GM10266 (cell line): Measurements from ENCODE around the gene WDR5.

Experiments used
- DNase-seq: peaks from one replicate; pipeline ENCODE4 v3.0.0; 2012; ENCODE audit errors: extremely low spot score
- TF ChIP-seq, protein P1 (sequence below): IDR thresholded peaks from 2 replicates; pipeline ENCODE4 v1.5.1; 2012; ENCODE audit warnings: mild to moderate bottlenecking, low read depth; ENCODE audit not compliant: control insufficient read depth, insufficient read depth; ENCODE audit errors: missing control alignments

WDR5 gene

DNA sequence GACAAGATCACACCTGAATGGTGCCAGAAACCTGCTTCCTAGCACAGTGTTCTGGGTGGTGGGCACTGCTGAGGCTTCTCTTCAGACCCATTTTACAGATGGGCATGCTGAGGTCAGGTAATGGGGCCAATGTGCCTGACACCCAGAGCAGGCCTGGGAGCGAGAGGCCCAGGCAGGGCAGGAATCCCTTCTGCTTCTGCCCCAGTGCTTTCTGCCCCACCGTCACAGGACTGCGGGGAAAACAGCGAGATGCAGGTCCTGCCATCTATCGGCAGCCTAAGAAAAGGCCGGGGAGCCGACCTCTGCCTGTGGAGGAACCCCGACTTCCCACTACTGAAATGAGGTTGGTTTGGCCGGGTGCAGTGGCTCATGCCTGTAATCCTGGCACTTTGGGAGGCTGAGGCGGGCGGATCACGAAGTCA, 51.2 kb downstream of the WDR5 start:
- DNase-seq: peak; percentile 63
- TF ChIP-seq, protein P1, sequence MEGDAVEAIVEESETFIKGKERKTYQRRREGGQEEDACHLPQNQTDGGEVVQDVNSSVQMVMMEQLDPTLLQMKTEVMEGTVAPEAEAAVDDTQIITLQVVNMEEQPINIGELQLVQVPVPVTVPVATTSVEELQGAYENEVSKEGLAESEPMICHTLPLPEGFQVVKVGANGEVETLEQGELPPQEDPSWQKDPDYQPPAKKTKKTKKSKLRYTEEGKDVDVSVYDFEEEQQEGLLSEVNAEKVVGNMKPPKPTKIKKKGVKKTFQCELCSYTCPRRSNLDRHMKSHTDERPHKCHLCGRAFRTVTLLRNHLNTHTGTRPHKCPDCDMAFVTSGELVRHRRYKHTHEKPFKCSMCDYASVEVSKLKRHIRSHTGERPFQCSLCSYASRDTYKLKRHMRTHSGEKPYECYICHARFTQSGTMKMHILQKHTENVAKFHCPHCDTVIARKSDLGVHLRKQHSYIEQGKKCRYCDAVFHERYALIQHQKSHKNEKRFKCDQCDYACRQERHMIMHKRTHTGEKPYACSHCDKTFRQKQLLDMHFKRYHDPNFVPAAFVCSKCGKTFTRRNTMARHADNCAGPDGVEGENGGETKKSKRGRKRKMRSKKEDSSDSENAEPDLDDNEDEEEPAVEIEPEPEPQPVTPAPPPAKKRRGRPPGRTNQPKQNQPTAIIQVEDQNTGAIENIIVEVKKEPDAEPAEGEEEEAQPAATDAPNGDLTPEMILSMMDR: peak; percentile 28

DNA sequence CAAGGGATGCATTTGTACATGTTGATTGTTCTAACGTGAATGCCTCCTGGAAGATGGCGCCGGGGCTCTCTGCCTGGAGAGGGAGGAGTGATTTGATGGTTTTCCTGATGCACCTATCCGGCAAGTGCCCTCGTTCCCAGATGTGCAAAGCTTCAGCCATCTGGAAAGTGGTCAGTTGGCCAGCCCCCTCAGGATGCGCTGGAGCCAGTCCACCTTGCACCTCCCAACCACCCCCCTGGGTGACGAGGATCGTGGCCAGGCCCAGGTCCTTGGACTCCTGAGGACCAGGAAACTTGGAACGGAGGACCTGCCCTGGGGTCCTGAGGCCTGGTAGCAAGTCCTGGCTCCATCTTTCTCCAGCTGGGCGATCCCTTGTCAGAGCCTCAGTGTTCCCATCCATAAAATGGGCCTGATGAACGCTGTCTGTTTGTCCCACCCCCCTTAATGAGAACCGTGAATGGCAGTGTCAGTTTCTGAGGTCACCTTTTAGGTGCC, 52.1 kb downstream of the WDR5 start:
- TF ChIP-seq, protein P1: no peak
- no peak for DNase-seq

GRCh38 chr9:134188386-134189144, 52.7 kb downstream of the WDR5 start:
- no peak for DNase-seq
- TF ChIP-seq, protein P1: no peak

GRCh38 chr9:134189145-134189469, 53.2 kb downstream of the WDR5 start:
- no peak for DNase-seq
- TF ChIP-seq, protein P1: no peak

DNA sequence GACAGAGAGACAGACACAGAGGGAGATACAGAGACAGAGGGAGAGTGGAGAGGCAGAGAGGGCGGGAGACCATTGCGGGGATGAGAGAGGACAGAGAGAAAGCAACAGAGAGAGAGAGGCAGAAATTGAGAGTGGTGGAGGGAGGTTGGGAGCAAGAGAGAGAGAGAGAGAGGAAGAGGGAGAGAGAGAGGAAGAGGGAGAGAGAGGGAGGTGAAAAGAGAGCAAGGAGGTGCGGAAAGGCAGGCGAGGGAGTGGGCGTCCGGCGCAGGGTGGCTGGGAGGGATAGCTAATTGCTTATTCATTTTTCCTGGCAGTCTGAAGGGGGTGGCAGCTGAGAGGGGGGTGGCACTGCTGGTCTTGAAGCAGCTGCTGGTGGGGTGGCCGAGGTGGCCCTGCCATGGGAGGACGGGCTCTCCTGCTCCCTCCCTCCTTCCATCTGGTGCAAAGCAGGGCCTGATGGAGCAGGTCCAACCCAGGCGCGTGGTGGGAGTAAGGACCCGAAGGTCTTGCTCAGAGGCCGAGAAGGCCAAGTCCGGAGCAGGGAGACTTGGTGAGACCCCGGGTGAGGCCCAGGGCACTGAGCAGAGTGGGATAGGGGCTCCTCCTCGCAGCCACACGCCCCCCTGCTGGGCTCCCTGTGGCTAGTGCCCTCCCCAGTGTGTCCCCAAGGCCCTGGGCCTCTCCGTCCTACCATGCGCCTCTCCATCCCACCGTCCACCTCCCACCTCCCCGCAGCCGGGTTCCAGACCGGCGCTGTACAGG, 53.8 kb downstream of the WDR5 start:
- DNase-seq: no peak
- TF ChIP-seq, protein P1: no peak

DNA sequence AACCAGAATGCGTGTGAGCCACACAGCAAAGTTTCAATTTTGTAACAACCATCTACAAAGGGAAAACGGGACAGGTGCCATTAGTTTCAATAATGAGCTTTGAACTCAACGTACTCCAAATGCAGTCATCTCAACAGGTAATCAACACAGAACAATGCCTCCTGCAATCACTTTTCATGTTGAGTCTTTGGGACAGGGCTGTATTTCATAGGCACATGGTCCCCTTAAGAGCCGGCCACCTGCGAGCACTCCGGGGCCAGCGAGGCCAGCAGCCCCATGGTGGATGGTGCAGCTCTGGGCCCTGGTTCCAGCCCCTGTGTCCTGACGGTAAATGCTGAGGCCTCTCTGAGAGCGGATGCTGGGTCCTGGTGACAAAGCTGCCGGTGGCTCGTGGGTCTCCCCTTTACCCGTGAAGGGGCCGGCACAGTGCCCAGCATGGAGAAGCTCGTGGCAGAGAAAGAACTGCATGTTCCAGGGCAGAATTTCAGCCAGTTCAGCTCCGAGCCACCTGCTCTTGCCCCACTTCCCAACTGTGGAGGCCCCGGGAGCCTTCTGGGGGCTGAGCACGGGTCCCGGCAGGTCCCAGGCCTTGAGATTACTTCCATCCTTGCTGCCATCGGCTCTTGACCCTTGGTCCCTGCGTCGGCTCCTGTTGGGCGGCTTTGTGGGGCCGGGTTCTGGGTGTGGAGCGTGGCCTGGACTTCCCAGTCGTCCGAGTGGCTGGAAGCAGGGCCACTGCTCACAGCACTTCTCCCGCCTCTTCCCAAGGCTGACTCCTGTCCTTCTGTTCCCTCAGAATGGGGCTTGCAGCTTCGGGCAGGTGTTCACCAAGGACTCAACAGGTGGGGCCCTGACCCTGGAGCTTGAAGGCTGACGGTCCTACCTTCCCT, 54.6 kb downstream of the WDR5 start:
- TF ChIP-seq, protein P1: no peak
- DNase-seq: no peak
